ENCODE data around the gene ZNF415.
"Not testable (repeated sequence)": the region's sequence is repeated elsewhere in the genome, so short reads cannot be mapped to it uniquely, and the experiment has no call there.

Gene ZNF415

DNA sequence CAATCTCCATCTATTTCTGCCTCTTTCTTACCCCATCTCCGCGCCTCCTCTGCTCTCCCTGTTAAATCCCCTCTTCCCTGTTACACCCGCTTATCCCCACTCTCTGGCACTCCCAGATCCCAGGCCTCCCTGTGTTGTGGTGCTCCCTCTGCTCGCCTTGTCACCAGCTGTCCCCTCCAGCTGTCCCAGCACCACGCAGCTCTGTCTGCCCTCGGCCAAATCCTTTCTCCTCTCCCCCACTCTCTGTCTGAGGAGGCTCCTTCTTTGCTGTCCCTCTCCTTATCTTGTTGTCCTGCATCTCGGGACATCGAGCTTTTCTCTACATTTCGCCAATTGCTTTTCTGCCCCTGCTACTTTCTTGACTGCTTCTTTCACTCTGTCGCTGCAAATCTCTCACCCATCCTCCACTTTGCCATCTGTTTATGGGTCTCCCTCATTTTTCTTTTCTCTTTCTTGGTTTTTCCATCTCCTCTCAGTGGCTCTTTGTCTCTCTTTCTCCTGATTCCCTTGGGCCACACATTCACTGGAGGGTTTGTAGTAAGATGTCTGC lies 30.4 kb downstream of the ZNF415 start:
- DNase-seq = no peak

DNA sequence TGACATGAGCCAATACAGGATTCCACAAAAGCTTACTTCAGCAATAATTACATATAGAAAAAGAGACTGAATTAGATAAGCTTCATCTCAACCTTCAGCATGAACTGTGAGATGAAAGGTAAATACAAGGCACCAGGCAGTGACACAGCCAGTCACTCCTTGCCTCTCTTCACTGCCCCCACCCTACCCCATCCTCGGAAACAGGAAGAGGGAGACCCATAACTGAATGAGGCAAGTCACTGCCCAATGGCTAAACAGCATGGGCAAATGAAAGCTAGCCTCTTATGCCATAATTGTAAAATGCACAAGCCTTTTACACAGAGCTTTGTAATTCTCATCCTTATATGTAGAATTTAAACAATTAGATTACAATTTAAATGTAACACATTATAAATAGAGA lies 31.2 kb downstream of the ZNF415 start:
- no peak for DNase-seq

GRCh38 chr19:53098570-53098969 lies 34.1 kb downstream of the ZNF415 start:
- not testable (repeated sequence) for DNase-seq

DNA sequence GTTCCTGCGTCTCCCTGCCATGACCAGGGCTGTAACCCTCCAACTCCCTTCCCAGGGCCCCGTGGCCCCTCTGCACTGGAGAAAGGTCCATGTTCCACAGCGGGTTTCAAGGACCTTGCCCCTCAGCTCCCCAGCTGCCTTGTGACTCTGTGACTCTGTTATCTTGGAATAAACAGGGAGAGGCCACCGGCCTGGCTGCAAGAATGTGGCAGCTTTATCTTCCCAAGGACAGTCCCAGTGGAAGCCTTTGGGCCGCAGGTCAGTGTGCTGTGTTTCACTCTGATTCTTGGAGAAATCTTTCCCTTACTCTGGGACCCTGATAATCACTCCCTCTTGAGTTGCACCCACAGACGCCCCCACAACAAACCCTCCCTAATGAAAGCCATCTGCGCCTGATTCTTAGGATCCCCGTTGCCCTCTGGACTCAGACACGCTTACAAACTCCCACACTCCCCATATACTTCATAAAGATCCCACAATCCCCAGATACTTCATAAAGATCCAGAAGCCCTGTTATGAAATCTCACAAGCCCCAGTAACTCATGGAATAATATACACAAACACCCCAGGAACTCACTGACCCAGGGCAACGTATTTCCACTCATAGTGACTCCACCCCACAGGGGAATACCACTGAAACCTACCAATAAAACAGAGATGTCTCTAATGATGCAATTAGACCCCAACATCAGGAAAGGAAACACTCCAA lies 35.6 kb downstream of the ZNF415 start:
- not testable (repeated sequence) for DNase-seq

DNA sequence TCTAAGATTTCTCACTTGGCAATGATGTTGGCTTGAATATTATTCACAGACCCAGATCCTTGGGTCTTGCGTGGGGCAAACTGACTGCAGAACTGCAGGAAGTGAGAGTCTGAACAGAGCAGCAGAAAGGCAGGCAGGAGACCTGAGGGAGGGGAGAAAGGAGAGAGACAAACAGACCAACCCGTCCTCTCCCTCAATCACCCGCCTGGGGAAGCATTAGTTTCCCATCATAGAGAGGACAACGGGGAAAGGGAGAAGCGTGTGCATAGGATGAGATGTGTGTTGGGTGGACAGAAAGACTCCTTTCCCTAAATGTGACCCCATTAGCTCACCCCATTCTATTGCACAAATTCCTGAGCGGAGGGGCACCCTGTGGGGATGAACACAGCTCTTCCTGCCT lies 36.1 kb downstream of the ZNF415 start:
- not testable (repeated sequence) for DNase-seq

GRCh38 chr19:53094754-53095575 lies 37.7 kb downstream of the ZNF415 start:
- no peak for DNase-seq

- DNase-seq = no peak
These were observed 40.0 kb downstream of the ZNF415 start for GRCh38 chr19:53092723-53093122.

DNA sequence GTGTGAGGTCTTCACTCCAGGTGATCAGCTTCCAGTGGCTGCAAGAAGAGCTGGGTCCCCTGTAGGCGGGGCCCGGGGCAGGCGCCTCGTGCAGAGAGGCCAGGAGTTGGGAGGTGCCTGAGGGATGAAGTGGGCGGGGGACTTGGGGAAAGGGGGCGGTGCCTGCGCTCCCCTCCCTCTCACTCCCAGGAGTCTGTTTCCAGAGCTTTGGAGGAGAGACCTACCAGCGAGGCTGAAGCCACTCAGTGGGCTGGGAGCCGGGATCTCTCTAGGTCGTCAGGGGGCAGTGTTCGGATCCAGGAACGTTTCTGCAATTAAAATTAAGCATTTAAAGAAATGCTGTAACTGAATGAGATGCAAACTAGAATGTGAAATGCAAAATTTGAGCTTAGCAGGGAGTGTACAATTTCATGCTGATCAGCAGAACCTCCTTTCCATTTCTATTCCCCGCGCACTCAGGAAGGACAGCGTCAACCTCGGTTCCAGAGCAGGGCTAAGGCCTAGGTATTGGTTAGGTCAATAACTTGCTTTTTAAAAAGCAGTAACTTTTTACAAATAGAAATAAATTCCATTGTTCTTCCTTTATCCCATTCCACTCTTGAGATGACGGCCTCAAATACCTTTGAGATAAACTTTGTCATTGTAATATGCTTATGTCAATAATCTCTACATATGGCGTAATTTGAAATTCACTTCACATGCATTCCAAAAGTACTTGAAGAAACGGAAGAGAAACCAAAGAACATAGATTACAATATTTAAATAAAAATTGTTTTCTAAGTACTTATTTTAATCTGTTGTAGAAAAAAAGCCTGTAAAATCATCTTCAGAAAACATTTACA lies 41.1 kb downstream of the ZNF415 start:
- no peak for DNase-seq

DNA sequence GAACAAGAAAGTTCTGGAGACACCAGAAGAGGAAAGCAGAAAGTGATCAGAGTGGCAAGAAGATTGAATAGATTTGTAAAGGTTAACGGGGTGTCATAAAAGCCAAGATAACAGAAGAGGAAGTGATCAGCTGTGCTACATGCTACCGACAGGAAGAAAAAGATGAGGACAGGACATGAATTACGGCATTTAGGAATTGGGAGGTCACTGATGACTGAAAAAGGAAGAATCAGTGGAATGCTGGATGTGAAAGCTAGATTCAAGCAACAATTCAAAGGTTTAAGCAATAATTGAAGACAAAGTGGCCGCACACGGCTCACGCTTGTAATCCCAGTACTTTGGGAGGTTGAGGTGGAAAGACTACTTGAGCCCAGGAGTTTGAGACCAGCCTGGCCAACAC lies 44.6 kb downstream of the ZNF415 start:
- DNase-seq = no peak

DNA sequence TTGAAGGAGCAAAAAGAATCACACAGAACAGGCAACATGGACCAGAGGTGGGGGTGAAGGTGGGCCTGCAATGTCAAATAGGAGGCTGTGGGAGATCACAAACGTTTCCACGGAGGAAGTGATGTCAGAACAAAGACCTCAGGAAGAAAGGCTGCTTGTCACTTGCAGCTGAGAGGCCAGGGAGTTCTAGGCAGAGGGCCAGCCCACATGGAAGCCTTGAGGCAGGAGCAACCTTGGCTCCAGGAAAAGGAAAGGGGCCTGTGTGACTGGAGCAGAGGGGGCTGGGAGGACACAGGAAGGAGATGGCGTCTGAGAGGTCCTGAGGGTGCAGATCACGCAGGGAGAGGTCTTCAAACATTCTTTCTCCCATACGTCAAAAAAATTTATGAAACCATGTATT lies 45.8 kb downstream of the ZNF415 start:
- no peak for DNase-seq

DNA sequence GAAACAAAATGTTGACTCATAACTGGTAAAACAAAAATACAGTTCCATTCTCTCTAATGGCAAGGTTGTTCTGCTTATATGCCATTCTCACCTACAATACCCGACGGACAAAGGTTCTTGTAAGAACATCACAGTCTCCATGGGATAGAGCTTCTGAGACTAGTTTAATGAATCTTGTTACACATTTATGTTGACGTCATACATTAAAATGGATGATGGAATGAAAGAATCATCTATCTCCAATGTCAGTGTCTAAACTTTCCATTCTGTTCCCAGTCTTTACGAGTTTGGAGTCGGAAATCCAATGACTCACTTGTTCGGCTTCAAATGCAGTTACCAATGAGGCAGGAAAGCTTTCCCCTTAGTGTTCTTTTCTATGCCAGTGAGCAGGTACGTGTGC lies 47.2 kb downstream of the ZNF415 start:
- no peak for DNase-seq

DNA sequence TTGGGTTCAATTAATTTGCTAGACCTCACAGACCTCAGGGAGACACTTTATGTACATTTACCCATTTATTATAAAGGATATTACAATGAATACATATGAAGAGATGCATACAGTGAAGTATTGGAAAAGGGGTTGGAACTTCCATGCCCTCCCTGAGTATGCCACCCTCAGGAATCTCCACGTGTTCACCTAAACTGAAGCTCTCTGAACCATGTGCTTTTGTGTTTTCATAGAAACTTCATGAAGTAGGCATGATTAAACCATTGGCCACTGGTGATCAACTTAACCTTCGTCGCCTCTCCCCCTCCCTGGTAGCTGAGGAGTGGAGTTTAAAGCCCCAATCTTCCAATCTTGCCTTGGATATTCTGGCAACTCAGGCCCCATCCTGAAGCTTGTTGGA lies 49.8 kb downstream of the ZNF415 start:
- no peak for DNase-seq

DNA sequence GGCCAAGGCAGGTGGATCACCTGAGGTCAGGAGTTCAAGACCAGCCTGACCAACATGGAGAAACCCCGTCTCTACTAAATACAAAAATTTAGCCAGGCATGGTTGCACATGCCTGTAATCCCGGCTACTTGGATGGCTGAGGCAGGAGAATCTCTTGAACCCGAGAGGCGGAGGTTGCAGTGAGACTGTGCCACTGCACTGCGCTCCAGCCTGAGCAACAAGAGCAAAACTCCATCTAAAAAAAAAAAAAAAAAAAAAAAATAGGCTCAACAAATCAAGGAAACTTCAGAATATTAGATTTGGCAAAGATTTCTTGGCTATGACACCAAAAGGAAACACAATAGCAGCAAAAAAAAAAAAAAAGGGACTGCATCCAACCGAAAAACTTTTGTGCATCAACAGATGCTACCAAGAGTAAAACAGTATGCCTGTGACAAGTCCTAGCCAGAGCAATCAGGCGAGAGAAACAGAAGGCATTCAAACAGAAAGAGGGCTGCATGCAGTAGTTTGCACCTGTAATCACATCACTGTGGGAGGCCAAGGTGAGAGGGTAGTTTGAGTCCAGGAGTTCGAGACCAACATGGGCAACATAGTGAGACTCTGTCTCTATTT lies 53.3 kb downstream of the ZNF415 start:
- no peak for DNase-seq

DNA sequence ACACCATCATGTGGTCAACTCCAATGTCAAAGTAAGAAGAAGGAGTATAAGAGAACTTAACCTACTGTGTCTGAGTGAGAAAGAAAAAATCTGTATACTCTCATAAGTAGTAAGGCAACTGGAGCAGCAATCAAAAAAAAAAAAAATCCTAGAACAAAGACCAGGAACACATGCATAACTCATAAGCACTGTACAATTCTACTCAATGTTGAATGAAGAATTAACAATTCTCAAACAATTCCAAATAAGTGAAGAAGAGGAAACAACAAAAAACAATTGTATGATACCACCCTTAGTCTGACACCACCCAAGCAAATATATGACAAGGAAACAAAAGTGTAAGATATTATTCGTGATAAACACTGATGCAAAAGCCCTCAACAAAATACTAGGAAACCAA lies 54.0 kb downstream of the ZNF415 start:
- DNase-seq = no peak

- no peak for DNase-seq
These were observed 55.7 kb downstream of the ZNF415 start for GRCh38 chr19:53076984-53077383.

DNA sequence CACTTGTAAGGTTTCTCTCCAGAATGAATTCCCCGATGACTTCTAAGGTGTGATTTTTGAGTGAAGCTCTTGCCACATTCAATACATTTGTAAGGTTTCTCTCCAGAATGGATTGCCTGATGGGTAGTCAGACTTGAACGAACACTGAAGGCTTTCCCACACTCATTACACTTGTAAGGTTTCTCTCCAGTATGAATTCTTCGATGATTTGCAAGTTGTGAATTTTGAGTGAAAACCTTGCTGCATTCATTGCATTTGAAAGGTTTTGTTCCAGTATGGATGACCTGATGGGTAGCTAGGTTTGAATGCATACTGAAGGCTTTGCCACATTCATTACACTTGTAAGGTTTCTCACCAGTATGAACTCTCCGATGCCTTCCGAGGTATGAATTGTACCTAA lies 63.9 kb downstream of the ZNF415 start:
- DNase-seq = no peak

GRCh38 chr19:53068199-53068598 lies 64.5 kb downstream of the ZNF415 start:
- no peak for DNase-seq

GRCh38 chr19:53057904-53058580 lies 74.7 kb downstream of the ZNF415 start:
- DNase-seq = no peak
